Thyroid gland (tissue), 4 donors: ENCODE results near the gene ZNFX1. TPM values are rescaled to one million over a fixed set of nuclear protein-coding genes. Genes with fewer than 3 reads are reported as not detected.
"Not testable (repeated sequence)": the region's sequence is repeated elsewhere in the genome, so short reads cannot be mapped to it uniquely, and the experiment has no call there.

Experiments
- DNase-seq, 2 donors: peaks; one replicate each; pipeline ENCODE4 v3.0.0-alpha.2; 2019
- H3K27ac ChIP-seq, 3 donors: fragments of 200-600 bp; sonication (generic); 1 replicate in 2 of 3; 2 replicates in 1 of 3; pipeline ENCODE4 v1.5.1; 2016 to 2019; ENCODE audit warnings: mild to moderate bottlenecking in 1 of 3, moderate library complexity in 1 of 3
- H3K27me3 ChIP-seq: fragments of 200-600 bp; sonication (generic); one replicate; pipeline ENCODE4 v1.5.1; 2019
- H3K36me3 ChIP-seq, 2 donors: fragments of 200-600 bp; sonication (generic); one replicate each; pipeline ENCODE4 v1.5.1; 2016 to 2019
- H3K4me1 ChIP-seq, 2 donors: fragments of 200-600 bp; sonication (generic); one replicate each; pipeline ENCODE4 v1.5.1; 2017 to 2019
- H3K4me3 ChIP-seq, 3 donors: fragments of 200-600 bp; sonication (generic); replicated peaks in 1 of 3; 1 replicate in 2 of 3; 2 replicates in 1 of 3; pipeline ENCODE4 v1.5.1; 2016; ENCODE audit warnings: mild to moderate bottlenecking in 1 of 3
- H3K9me3 ChIP-seq: fragments of 200-600 bp; sonication (generic); one replicate; pipeline ENCODE4 v1.5.1; 2017
- POLR2A ChIP-seq, 2 donors: fragments of 450-650 bp; IDR thresholded peaks; one replicate each; pipeline ENCODE4 v1.6.1; 2017; ENCODE audit warnings: antibody characterized with exemption in 2 of 2, mild to moderate bottlenecking in 2 of 2, moderate library complexity in 1 of 2
- WGBS, 2 donors: methylation state at CpG; one replicate each; pipeline ENCODE4 v1.1.5; 2017; 5-methylcytosine and 5-hydroxymethylcytosine counted together
- intact Hi-C: fragments of 100-400 bp; cut with DNase I; formaldehyde crosslinking; loops from one replicate; pipeline ENCODE4 v1.15.1; 2023
- total RNA-seq, 4 donors: library from RNA; depleted of rRNA; stranded (reverse); fragments of >200 nt; gene quantifications; one replicate each; pipeline ENCODE4 v1.2.3, GENCODE V29; 2016
- TF ChIP-seq, protein P1 (sequence below), 6 experiments: fragments of 200-600 bp in 3 of 6; fragments of 450-650 bp in 3 of 6; sonication (generic) in 3 of 6; IDR thresholded peaks; one replicate each; pipeline ENCODE4 v1.5.1; 2016 to 2019; ENCODE audit warnings: antibody characterized with exemption in 6 of 6, mild to moderate bottlenecking in 2 of 6, inconsistent platforms in 1 of 6, moderate library complexity in 1 of 6

ZNFX1 gene
- total RNA-seq, 4 donors from 2014 or later: 39.8 to 52.2 (median 46.3) TPM

- peak overlapping the region in 1 of 3 donors; percentile 36 for H3K4me3 ChIP-seq
- intact Hi-C loops: no loop called here
- no peaks in the 10 kb centered on the region for H3K36me3 ChIP-seq
- H3K4me1 ChIP-seq: peaks cover 11 to 18% of the 10 kb centered on the region in 2 donors
- no peaks in the 10 kb centered on the region for H3K27me3 ChIP-seq
- H3K9me3 ChIP-seq: no peaks in the 10 kb centered on the region
- no peak for TF ChIP-seq POLR2A (IDR thresholded peaks at IDR 0.05)
- TF ChIP-seq, protein P1, sequence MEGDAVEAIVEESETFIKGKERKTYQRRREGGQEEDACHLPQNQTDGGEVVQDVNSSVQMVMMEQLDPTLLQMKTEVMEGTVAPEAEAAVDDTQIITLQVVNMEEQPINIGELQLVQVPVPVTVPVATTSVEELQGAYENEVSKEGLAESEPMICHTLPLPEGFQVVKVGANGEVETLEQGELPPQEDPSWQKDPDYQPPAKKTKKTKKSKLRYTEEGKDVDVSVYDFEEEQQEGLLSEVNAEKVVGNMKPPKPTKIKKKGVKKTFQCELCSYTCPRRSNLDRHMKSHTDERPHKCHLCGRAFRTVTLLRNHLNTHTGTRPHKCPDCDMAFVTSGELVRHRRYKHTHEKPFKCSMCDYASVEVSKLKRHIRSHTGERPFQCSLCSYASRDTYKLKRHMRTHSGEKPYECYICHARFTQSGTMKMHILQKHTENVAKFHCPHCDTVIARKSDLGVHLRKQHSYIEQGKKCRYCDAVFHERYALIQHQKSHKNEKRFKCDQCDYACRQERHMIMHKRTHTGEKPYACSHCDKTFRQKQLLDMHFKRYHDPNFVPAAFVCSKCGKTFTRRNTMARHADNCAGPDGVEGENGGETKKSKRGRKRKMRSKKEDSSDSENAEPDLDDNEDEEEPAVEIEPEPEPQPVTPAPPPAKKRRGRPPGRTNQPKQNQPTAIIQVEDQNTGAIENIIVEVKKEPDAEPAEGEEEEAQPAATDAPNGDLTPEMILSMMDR (IDR thresholded peaks at IDR 0.05): no peak
- 17 to 20% methylated on average over 25 of the region's 25 CpGs for WGBS, 2 donors
- peak in 1 of 2 donors; percentile 9 for DNase-seq
- H3K27ac ChIP-seq: no peak overlapping the region
These were observed 41.5 kb upstream of the ZNFX1 start for GRCh38 chr20:49319208-49319809.

GRCh38 chr20:49318430-49319207 is 40.8 kb upstream of the ZNFX1 start:
- intact Hi-C loops: no loop called here
- Histone ChIP-seq H3K36me3 (no peaks in the 10 kb centered on the region), H3K4me3 (peak overlapping the region in 2 of 3 donors; percentile 14 to 36), H3K27me3 (no peaks in the 10 kb centered on the region), H3K27ac (no peak overlapping the region), H3K4me1 (peaks cover 15 to 20% of the 10 kb centered on the region in 2 donors), H3K9me3 (no peaks in the 10 kb centered on the region)
- peak; percentile 27 to 33 for DNase-seq
- 1 to 2% methylated on average over 40 to 46 of the region's 70 CpGs for WGBS, 2 donors
- TF ChIP-seq, protein P1 (IDR thresholded peaks at IDR 0.05): no peak
- TF ChIP-seq POLR2A (IDR thresholded peaks at IDR 0.05): no peak

DNA sequence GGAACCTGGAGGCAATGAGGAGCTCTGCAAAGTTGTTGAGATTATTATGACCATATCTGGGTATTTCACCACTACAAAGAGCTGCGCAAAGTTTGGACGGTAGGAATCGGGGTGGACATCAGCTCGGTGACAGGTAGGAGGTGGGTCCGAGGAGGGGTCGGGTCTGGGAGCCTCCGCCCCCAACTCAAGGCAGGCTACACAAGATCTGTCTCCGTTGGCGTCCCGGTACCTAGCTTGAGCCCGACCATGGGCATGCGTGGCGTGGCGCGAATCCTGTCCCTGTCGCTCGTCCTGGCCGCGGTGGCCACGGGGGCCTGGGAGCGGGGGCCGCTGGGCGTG is 40.2 kb upstream of the ZNFX1 start:
- Histone ChIP-seq H3K27ac (no peak overlapping the region), H3K4me1 (peaks cover 15 to 20% of the 10 kb centered on the region in 2 donors), H3K4me3 (peak overlapping the region in 2 of 3 donors; percentile 14 to 36), H3K36me3 (no peaks in the 10 kb centered on the region), H3K27me3 (no peaks in the 10 kb centered on the region), H3K9me3 (no peaks in the 10 kb centered on the region)
- WGBS, 2 donors: 9 to 15% methylated on average over 7 to 10 of the region's 23 CpGs
- TF ChIP-seq POLR2A (IDR thresholded peaks at IDR 0.05): no peak
- TF ChIP-seq, protein P1 (IDR thresholded peaks at IDR 0.05): no peak
- intact Hi-C loops: no loop called here
- DNase-seq: no peak

DNA sequence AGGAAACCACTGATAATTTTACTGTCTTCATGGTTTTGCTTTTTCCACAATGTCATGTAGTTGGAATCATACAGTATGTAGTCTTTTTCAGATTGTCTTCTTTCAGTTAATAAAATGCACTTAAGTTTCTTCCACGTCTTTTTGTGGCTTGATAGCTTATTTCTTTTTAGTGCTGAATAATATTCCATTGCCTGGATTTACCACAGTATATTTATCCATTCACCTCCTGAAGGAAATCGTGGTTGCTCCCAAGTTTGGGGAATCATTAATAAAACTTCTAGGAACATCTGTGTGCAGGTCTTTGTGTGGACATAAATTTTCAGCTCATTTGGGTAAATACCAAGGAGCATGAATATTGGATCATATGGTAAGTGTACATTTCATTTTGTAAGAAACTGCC is 38.8 kb upstream of the ZNFX1 start:
- H3K4me1 ChIP-seq: peaks cover 15 to 20% of the 10 kb centered on the region in 2 donors
- 43 to 45% methylated on average over 2 of the region's 2 CpGs for WGBS, 2 donors
- H3K4me3 ChIP-seq: no peak overlapping the region
- H3K9me3 ChIP-seq: no peaks in the 10 kb centered on the region
- no peak for DNase-seq
- H3K36me3 ChIP-seq: no peaks in the 10 kb centered on the region
- no peaks in the 10 kb centered on the region for H3K27me3 ChIP-seq
- TF ChIP-seq, protein P1 (IDR thresholded peaks at IDR 0.05): no peak
- no peak for TF ChIP-seq POLR2A (IDR thresholded peaks at IDR 0.05)
- H3K27ac ChIP-seq: no peak overlapping the region
- intact Hi-C loops: no loop called here

- H3K9me3 ChIP-seq: no peaks in the 10 kb centered on the region
These were observed 37.7 kb upstream of the ZNFX1 start for GRCh38 chr20:49315580-49315979.

GRCh38 chr20:49314052-49314451 is 36.2 kb upstream of the ZNFX1 start:
- H3K4me3 ChIP-seq, intact Hi-C loops, H3K36me3 ChIP-seq, H3K9me3 ChIP-seq, H3K27me3 ChIP-seq: not testable (repeated sequence)
- Histone ChIP-seq H3K4me1 (peaks cover 11 to 14% of the 10 kb centered on the region in 2 donors), H3K27ac (peak overlapping the region in 1 of 3 donors; percentile 17)
- DNase-seq: peak; percentile 73 to 77
- 48 to 54% methylated on average over 2 of the region's 2 CpGs for WGBS, 2 donors

More at GRCh38 chr20:49315580-49315979, 37.7 kb upstream of the ZNFX1 start:
- intact Hi-C loops: no loop called here
- 83 to 93% methylated on average over 1 of the region's 1 CpG for WGBS, 2 donors
- peaks cover 15 to 20% of the 10 kb centered on the region in 2 donors for H3K4me1 ChIP-seq
- TF ChIP-seq, protein P1 (IDR thresholded peaks at IDR 0.05): no peak
- no peak for TF ChIP-seq POLR2A (IDR thresholded peaks at IDR 0.05)
- no peaks in the 10 kb centered on the region for H3K27me3 ChIP-seq
- no peaks in the 10 kb centered on the region for H3K36me3 ChIP-seq
- DNase-seq: no peak
- no peak overlapping the region for H3K27ac ChIP-seq
- no peak overlapping the region for H3K4me3 ChIP-seq
